GM18867 (cell line): Measurements from ENCODE around the gene CBLIF.
"Not testable (repeated sequence)": the region's sequence is repeated elsewhere in the genome, so short reads cannot be mapped to it uniquely, and the experiment has no call there.

Experiments
- ATAC-seq: cut with Tn5 transposase; IDR thresholded peaks from one replicate; pipeline ENCODE4 v1.9.1; 2021; ENCODE audit warnings: mild to moderate bottlenecking, moderate library complexity; ENCODE audit not compliant: unreplicated experiment

CBLIF gene

DNA sequence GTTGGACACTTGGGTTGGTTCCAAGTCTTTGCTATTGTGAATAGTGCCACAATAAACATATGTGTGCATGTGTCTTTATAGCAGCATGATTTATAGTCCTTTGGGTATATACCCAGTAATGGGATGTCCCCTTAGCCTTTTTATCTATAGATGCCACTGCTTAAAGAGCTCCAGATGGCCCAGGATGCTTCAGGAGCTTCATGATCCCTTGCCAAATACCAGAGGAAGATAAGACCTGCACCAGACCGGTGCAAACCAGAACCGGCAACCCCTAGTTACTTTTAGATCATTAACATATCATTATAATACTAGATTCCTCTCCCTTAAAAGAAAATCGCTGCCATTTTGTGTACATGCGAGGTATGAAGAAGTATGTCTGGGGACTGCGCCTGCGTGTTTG is 3.1 kb upstream of the CBLIF start:
- not testable (repeated sequence) for ATAC-seq

DNA sequence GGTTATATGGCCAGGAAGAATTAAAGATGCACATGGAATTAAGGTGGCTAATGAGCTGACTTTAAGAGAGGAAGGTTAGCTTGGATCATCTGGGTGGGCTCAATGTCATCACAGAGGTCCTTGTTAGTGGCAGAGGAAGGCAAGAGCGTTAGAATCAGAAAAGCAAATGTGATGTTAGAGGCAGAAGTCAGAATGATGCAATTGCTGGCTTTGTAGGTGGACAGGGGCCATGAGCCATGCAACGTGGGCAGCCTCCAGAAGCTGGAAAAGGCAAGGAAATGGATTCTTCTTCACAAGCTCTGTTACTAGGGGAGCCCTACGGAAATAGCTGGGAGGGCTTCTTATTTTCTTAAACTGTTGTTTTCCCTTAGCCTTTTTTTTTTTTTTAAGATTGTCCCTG is 2.3 kb upstream of the CBLIF start:
- no peak for ATAC-seq

DNA sequence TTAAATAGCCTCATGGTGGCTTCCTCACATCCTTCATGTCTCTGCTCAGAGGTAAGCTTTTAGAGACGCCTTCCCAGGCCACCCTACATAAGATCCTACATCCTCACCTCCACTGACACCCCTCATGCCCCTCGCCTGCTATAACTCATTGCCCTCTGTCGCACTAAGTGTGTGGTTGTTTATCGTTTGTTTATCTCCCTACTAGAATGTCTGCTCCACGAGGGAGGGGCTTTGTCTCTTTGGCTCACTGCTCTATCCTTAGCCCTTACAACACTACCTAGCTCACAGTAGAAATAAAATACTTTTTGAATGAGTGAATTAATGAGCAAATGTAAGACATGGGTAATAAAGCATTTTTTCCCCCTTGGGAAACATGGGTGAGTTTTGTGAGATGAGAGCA is 1.3 kb upstream of the CBLIF start:
- ATAC-seq: no peak

DNA sequence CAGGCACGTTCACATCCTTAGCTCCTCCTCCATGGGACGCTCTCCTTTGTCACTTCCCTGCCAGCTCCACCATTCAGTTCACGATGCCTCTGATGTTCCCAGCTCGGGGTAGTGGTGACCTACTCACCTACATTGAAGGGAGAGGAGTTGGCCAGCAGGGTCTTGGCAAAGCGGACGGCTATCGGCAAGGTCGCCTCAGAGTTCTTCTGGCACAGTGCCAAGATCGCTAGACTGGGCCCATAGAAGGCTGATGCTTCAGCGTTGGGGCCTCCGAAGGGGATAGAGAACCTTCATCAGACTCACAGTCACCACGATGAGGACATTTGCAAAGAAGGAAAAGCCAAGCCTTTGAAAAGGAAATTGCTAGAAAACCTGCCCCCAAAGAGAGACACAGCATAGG is 3.0 kb downstream of the CBLIF start:
- ATAC-seq: no peak

DNA sequence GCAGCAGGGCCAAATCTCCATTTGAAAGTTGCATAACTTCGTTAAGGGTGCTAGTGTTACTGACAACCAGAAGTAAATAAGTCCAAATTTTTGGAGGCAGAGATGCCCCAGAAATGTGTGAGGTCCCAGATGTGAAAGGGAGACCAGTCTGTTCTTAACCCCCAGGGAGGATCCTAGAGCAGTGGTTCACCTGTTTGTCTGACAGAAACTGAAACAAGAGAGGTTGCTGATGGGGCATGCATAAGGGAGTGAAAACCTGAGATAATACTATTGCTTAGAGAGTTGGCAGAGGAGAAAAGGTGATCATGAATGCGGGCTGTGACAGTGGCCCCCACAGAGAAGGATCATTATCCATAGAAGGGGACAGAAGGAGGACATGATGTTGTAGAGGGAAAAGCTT is 3.8 kb downstream of the CBLIF start:
- peak; percentile 68 for ATAC-seq

DNA sequence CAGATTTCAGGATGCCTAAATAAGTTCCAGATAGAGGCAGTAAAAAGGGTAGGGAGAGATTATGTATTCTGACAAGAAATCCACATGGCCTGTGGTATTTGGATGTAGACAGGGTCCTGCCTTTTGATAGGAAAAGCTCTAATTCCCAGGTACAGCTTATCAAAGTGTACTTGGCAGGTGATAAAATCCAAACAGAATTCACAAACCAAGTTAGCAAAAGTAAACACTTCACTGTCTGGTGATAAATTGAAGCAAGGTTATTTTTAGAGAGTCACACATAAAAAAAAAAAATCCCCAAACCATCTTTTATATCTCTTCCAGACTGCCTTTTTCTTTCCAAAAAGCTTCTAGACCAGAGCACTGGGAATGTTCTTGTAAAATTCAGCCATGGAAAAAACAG is 5.7 kb downstream of the CBLIF start:
- ATAC-seq: no peak

DNA sequence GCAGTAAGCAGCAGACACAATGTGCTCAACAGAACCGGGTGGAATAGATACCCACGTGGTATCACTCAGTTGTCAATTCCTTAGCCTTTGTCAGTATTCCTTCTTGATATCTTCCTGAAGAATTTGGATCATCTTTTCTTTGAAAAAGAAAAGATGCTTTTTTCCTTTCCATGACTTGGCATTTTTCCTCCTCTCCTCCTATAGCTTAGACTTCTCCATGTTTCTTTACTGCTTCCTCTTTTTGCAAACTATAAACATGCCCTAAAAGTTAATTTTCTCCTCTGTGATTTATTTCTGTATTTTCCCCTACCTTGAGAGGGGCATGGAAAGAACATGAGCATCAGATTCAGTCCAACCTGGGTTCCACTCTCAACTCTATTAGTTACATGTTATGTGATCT is 11.7 kb downstream of the CBLIF start:
- no peak for ATAC-seq

DNA sequence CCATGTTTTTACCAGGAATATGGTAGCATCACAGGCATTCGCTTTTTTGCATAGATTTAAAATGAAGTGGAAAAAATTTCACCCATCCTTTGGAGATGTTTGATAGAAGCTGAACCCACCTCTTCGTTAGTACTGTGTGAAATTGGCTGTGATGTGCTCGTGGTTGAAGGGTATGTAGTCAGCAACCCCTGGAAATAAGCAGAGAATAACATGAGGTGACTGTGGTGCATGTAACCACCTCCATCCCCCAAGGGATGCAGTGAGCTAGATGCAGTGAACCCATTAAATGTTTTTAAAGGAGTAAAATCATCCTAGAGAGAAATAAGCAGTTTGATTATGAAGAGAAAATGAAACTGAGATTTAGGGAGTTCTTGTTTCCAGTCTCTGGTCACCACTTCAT is 15.9 kb downstream of the CBLIF start:
- ATAC-seq: no peak

DNA sequence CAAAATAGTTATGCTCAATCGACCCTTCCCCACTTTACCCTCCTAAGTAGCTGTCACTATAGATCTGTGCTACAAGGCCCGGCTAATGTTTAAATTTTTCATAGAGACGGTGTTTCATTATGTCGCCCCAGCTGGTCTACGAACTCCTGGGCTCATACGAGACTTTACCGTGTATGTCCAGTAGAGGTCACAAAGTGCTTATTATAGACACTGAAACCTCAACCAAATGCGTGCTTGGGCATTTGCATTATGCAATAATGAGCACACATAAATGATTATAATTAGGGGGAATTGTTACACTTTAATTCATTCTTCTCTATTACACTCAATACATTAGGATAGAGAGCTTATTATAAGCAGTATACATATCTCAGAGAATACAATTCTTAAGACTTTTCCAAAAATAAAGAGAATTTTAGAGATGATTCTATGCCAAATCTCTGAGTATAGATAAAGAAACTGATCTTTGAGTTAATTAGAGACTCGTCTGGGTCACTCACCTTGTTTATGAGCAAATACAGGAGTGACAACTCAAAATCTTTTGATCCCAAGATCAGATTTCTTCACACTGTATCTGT is 22.2 kb downstream of the CBLIF start:
- ATAC-seq: peak; percentile 95

DNA sequence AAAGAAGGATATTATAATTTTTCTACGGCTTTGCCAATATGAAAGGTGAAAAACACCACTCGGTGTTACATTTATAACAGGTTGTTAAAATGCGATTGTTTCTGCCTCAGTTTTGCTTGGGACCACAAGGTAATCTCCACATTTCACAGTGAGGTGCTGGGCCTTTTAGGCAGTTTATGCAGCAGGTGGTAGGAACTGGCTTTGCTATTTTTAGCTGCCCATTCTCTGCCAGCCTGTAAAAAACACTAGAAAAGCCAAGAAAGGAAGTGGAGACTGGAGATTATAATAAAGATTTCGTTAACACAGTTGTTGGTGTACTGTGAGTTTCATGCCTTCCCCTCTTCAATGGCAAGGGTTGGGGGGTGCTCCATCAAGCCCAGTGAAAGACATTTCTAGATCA is 26.7 kb downstream of the CBLIF start:
- no peak for ATAC-seq

DNA sequence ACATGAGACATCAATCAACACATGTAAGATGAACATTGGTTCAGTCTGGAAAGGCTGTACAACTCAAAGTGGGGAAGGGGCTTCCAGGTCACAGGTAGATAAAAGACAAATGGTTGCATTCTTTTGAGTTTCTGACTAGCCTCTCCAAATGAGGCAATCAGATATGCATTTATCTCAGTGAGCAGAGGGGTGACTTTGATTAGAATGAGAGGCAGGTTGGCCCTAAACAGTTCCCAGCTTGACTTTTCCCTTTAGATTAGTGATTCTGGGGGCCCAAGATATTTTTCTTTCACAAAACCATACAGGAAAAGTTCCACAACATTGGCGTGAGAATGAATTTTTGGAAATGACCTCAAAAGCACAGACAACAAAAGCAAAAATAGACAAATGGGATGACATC is 28.9 kb downstream of the CBLIF start:
- not testable (repeated sequence) for ATAC-seq

DNA sequence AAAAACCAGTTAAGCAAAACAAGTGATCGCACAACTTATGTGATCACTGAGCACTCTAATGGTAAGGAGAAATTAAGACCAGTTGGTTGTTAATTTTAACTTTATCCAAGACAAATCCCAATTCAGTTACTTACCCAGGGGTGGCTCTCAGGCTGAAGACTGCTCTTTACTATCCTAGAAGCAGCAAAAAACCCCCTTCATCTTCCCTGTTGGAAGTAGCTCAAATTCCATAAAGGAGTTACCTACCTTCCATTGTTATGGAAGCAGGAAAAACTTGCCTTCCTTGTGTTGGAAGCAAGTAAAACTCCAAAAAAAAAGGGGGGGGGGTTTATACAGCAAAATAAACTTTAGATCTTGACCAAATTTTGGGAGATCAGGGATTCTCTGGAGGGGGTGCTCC is 29.5 kb downstream of the CBLIF start:
- ATAC-seq: no peak

DNA sequence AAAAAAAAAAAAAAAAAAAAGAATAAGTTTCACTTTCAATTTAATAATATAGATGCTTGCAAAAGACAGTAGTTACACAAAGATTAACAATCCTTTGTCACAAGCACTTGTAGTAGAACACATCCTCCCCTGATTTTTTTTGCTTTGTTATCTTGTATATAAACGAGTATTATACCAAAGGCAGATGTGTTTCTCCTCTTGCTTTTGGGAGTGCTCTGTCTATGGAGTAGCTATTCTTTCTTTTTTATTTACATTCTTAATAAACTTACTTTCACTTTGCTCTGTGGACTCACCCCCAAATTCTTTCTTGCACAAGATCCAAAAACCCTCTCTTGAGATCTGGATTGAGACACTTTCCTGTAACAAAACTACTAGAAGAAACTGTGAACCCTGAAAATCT is 31.3 kb downstream of the CBLIF start:
- no peak for ATAC-seq

DNA sequence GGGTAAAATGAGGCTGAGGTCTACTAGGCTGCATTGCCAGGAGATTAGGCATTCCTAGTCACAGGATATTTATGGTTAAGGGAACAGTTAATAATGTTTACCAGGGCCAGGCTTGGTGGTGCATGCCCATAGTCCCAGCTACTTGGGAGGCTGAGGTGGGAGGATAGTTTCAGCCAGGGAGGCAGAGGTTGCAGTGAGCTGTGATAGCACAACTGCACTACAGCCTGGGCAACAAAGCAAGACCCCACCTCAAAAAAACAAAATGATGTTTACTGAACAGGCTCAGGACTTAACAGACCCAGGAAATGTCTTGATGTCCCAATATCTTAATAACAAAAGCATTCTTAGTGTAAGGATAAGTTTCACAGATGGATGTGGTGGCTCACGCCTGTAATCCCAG is 31.9 kb downstream of the CBLIF start:
- no peak for ATAC-seq

DNA sequence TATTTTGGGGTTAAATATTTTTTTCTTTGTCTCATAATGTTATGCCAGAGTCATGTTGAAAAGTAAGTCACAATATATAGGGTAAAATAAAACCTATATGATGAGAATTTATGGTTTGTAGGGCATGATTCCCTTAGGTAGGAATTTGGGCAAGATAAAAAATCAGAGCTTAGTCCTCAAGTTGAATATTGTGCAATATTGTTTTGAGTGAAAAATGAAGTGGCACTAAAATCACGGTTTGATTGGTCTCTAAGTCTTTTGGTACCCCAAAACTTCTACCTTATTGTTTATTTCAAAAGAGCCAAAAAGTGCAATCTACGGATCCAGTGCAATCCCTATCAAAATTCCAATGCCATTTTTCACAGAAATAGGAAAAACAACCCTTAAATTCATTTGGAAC is 33.1 kb downstream of the CBLIF start:
- ATAC-seq: no peak

DNA sequence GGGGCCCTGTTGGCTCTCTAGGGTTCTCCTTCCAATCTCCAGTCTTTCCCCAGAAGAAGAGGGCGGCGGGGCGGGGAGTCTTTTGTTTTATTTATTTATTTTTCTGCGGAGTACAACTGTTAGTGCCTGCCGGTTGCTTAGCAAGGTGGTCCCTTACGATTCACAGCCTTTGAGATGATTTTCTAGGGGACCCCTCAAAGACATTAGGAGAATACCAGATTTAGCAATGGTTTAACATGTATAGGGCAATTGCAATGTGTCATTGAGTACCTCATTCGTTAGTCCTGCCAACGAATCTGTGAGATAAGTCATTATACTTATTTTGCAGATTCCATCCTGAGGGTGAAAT is 34.4 kb downstream of the CBLIF start:
- ATAC-seq: no peak

DNA sequence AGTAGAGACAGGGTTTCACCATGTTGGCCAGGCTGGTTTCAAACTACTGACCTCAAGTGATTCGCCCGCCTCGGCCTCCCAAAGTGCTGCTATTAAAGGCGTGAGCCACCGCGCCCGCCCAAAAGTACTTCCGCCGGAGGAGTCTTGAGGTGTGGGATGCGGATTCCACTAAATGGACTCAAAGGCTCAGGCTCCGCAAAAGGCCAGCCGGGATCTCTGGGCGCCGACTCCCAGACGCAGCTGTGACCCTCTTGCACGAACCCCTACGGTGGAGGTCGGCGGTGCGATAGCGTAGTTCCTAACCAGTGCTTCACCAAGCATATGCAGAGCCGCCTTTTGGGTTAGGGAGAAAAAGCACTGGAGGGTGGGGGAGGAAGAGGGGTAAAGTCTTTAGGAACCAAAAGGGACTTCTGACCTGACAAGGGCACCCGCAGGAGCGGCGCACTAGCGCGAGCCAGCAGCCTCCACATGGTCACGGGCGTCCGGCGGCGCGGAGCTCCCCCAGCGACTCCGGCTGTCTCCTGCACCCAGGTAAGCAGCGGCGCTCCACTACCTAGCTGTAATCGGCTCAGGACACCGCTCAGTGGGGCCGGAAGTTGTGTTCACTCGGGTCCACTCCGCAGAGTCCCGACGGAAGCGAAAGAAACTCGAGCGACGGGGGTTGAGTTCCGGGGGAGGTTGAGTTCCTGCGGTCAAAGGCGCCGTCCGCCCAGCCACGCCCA is 34.9 kb downstream of the CBLIF start, which contains the start of gene MRPL16:
Gene MRPL16 (minus strand): TSS at position 590 of the 722 bp plus-strand sequence. CDS start 120 bp downstream, at position 470.
- peak; percentile 98 for ATAC-seq

DNA sequence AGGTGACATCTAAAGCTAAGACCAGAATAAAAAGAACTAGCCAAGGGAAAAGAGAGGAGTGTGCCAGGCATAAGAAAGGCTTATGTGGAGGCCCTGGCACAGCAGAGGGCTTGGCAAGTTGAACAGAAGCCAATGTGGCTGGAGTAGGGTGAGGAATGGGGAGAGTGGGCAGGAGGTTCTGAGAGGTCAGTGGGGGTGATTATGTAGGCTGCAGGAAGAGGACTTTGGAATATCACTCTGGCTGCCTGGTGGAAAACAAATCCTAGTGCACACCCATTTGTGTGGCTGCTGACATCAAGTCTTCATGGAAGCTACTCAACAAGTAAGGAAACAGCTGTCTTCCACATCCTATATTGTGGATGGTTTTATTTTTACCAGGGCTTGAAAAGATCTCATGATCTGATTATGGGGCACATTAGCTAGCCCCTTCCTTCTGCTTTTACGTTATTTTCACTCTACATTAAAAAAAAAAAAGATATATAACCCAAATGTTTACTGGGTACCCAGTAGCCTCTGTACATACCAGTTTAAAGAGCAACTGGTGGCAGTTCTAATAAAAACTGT is 38.2 kb downstream of the CBLIF start:
- ATAC-seq: no peak

DNA sequence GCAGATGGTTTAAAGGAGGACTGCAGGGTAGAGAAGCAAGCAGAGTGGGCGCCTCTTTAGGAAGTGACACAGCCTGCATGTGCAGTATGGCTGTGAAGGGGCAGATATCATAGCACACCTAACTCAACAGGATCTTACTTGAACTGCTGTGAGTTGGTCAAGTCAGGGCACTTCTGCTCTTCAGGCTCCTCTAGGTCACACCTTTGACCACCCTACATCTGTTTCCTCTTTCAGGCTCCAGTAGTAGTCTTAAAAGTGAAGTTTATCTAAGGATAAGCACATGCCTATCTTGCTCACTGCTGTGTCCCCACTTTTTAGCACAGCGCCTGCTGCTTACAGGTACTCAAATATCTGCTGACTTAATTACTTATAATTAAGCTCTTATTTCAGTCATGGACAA is 41.2 kb downstream of the CBLIF start:
- ATAC-seq: no peak

DNA sequence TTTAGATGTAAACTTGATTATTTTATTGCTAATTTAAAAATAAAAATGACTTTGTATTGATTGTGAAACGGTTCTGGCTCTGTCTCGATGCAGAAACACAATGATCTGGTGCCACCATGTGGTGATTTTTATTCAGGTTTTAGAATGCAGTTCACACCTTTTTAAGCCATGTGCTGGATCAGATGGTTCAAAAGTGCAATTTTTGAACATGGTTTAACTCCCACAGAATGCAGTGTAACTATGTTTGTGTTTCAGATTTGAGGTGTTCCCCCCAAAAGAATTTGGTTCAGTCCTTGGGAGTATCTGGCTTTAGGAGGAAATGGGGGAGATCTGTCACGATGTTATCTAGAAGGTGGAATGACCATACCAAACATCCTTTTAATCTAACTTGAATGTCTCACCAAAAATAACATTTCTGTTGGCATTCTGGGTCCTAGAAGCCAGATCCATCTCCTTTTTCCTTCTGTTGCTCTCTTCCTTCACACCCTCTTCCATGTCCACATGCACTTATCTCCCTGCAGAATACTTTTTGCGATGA is 42.6 kb downstream of the CBLIF start:
- ATAC-seq: peak; percentile 72

DNA sequence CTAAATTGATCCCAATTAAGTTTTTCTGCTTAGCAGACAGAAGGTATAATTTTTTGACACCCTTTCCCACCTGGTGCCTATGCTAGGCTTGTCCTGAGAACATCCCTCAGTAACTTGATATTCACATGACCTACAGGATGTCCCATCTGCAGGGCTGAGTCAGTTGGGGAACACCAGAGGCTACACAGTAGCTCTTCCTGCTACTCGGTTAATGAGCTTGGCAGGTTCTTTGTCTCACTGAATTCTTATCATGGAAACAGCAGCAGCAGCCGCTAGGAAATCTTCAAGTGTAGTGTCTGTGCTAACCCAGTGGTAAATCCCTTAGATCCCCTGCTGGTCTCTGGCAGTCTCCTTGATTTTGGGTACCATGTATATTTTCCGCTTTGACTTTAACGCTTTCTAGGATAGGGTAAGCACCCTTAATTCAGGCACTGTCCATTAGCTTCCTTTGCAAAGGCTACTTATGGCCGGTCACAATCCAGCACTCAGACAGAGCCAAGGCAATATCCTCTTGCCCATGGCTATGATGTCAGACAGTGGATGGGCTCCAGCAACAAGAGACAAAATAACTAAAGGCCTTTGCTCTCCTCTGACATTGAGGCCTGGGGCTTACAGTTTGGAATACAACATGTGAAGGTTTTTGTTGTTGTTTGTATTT is 43.2 kb downstream of the CBLIF start:
- peak; percentile 24 for ATAC-seq

DNA sequence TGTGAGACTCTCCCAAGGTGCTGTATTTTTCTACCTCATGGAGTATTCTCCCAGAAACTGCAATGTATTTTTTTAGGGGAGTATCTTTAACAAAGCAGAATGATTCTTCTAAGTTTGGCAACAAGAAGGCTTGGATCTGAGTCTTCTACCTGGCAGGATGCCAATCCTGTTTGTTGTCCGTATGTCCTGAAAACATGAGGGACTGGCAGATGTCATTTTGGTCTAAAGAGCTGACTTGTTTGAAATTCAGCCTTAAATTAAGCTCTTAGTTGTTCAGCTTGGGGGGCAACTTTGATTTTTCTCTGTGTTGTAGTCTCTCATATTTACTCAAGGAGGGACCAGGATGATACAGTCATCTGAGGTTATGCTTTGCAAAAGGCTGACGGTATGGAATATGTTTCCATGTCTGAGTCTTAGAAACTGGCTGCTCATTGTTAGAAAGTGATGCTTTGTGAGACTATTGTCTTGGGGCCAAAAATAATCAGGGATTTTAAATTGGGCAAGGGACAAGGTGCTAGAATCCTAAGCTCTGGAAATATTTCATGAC is 44.1 kb downstream of the CBLIF start:
- no peak for ATAC-seq
